HG03558 (cell line): Measurements from ENCODE around the gene PCDHB4.
"Not testable (repeated sequence)": the region's sequence is repeated elsewhere in the genome, so short reads cannot be mapped to it uniquely, and the experiment has no call there.

Experiments used
- ATAC-seq: cut with Tn5 transposase; IDR thresholded peaks from one replicate; pipeline ENCODE4 v1.9.1; 2021; ENCODE audit warnings: moderate number of reproducible peaks; ENCODE audit not compliant: unreplicated experiment; ENCODE audit errors: extremely low read depth

PCDHB4 gene

GRCh38 chr5:141149812-141150211, 28.2 kb downstream of the PCDHB4 start, which contains the start of gene PCDHB6:
PCDHB6 (plus strand) TSS chr5:141150057; CDS start chr5:141150258, 201 bp downstream.
- no peak for ATAC-seq

- ATAC-seq = no peak
Measured at GRCh38 chr5:141150224-141150992, 28.8 kb downstream of the PCDHB4 start.

GRCh38 chr5:141150993-141151325, 29.3 kb downstream of the PCDHB4 start:
- ATAC-seq = no peak

GRCh38 chr5:141151632-141152031, 30.0 kb downstream of the PCDHB4 start:
- ATAC-seq = not testable (repeated sequence)

- ATAC-seq = not testable (repeated sequence)
Measured at GRCh38 chr5:141152096-141152495, 30.5 kb downstream of the PCDHB4 start.

GRCh38 chr5:141155540-141156374, 34.1 kb downstream of the PCDHB4 start:
- ATAC-seq = no peak

- ATAC-seq = not testable (repeated sequence)
Measured at GRCh38 chr5:141157356-141157755, 35.7 kb downstream of the PCDHB4 start.

GRCh38 chr5:141157901-141158300, 36.3 kb downstream of the PCDHB4 start:
- not testable (repeated sequence) for ATAC-seq

GRCh38 chr5:141172381-141173204, 51.0 kb downstream of the PCDHB4 start, which contains the start of gene PCDHB7:
PCDHB7 (plus strand) TSS chr5:141172644; CDS start chr5:141172836, 192 bp downstream.
- no peak for ATAC-seq

- not testable (repeated sequence) for ATAC-seq
Measured at GRCh38 chr5:141174291-141175104, 52.9 kb downstream of the PCDHB4 start.
